Hepatocyte (in vitro differentiated cells): ENCODE data around the gene PTPRT. TPM values are rescaled to one million over a fixed set of nuclear protein-coding genes. Genes with fewer than 3 reads are reported as not detected.

Experiments
- DNase-seq: peaks from one replicate; pipeline ENCODE4 v3.0.0-alpha.2; 2016; ENCODE audit warnings: low spot score
- H2AFZ ChIP-seq: fragments of 200-600 bp; sonication (generic); 2 replicates; pipeline ENCODE4 v1.6.0; 2016; ENCODE audit warnings: antibody characterized with exemption, mild to moderate bottlenecking
- H3K27ac ChIP-seq: fragments of 200-600 bp; sonication (generic); 2 replicates; pipeline ENCODE4 v1.5.1; 2016; ENCODE audit warnings: mild to moderate bottlenecking
- H3K27me3 ChIP-seq: fragments of 200-600 bp; sonication (generic); 2 replicates; pipeline ENCODE4 v1.6.1; 2016
- H3K36me3 ChIP-seq: fragments of 200-600 bp; sonication (generic); replicated peaks from 2 replicates; pipeline ENCODE4 v1.5.1; 2016; ENCODE audit warnings: low read depth; ENCODE audit not compliant: insufficient read depth
- H3K4me1 ChIP-seq: fragments of 200-600 bp; sonication (generic); 2 replicates; pipeline ENCODE4 v1.5.1; 2016; ENCODE audit warnings: mild to moderate bottlenecking, moderate library complexity; ENCODE audit not compliant: insufficient read depth
- H3K4me2 ChIP-seq: fragments of 200-600 bp; sonication (generic); 2 replicates; pipeline ENCODE4 v1.6.0; 2016
- H3K4me3 ChIP-seq: fragments of 200-600 bp; sonication (generic); 2 replicates; pipeline ENCODE4 v1.5.1; 2016; ENCODE audit warnings: mild to moderate bottlenecking
- H3K79me2 ChIP-seq: fragments of 200-600 bp; sonication (generic); 2 replicates; pipeline ENCODE4 v1.6.0; 2017; ENCODE audit warnings: mild to moderate bottlenecking
- H3K9me2 ChIP-seq: fragments of 200-600 bp; sonication (generic); replicated peaks from 2 replicates; pipeline ENCODE4 v1.6.0; 2017; ENCODE audit warnings: mild to moderate bottlenecking; ENCODE audit not compliant: insufficient read depth
- H3K9me3 ChIP-seq: fragments of 200-600 bp; sonication (generic); 2 replicates; pipeline ENCODE4 v1.5.1; 2016; ENCODE audit warnings: low read depth, mild to moderate bottlenecking
- H4K20me1 ChIP-seq: fragments of 200-600 bp; sonication (generic); 2 replicates; pipeline ENCODE4 v1.6.0; 2016; ENCODE audit warnings: mild to moderate bottlenecking; ENCODE audit not compliant: insufficient read depth, poor library complexity, severe bottlenecking
- CTCF ChIP-seq: fragments of 200-600 bp; sonication (generic); IDR thresholded peaks from 2 replicates; pipeline ENCODE4 v1.5.1; 2016; ENCODE audit warnings: antibody characterized with exemption, mild to moderate bottlenecking; ENCODE audit not compliant: poor library complexity
- EZH2 ChIP-seq: fragments of 200-600 bp; sonication (generic); IDR thresholded peaks from 2 replicates; pipeline ENCODE4 v1.6.1; 2016; ENCODE audit warnings: antibody characterized with exemption, mild to moderate bottlenecking, borderline replicate concordance
- EZH2phosphoT487 ChIP-seq: fragments of 200-600 bp; sonication (generic); IDR thresholded peaks from one replicate; pipeline ENCODE4 v1.6.1; 2018; ENCODE audit warnings: antibody characterized with exemption, mild to moderate bottlenecking, low read depth, moderate library complexity; ENCODE audit not compliant: unreplicated experiment, severe bottlenecking
- WGBS: methylation state at CpG from one replicate; pipeline ENCODE4 v1.1.6; 2016; ENCODE audit warnings: low lambda C conversion rate; ENCODE audit errors: missing lambda C conversion rate; 5-methylcytosine and 5-hydroxymethylcytosine counted together
- polyA plus RNA-seq: library from polyadenylated mRNA; unstranded; fragments of >200 nt; fragmentation: Nextera tagmentation; extraction: Ambion mirVana; gene quantifications from 2 replicates; pipeline ENCODE4 v1.2.1, GENCODE V29; 2016
- total RNA-seq: library from RNA; depleted of rRNA; stranded (reverse); fragments of >200 nt; gene quantifications from 2 replicates; pipeline ENCODE4 v1.2.3, GENCODE V29; 2014

Gene PTPRT
- total and polyA plus RNA-seq, 2 experiments from 2014 or later: 0.47 to 0.83 TPM

DNA sequence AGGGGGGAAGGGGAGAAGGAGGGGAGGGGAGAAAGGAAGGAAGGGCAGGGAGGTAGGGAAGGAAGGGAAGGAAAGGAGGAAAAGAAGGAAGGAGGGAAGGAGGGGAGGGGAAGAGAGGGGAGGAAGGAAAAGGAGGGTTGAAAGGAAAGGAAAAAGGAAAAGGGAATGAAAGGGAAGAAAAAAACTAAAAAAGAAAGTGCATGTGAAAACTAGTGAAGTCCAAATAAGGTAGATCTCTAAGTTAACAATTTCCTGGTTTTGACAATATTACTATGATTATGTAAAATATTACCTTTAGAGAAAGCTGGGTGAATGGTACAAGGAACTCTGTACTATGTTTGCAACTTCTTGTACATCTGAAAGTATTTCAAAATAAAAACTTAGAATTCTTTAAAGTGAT is 132.4 kb downstream of the PTPRT start:
- no peak for DNase-seq
- no peak overlapping the region for H3K4me2 ChIP-seq
- no peaks in the 10 kb centered on the region for H3K36me3 ChIP-seq
- no peak overlapping the region for H2AFZ ChIP-seq
- H3K9me3 ChIP-seq: no peaks in the 10 kb centered on the region
- no peak for TF ChIP-seq EZH2phosphoT487
- TF ChIP-seq CTCF: no peak
- no peak for TF ChIP-seq EZH2
- H4K20me1 ChIP-seq: no peaks in the 10 kb centered on the region
- no peak overlapping the region for H3K27ac ChIP-seq
- H3K4me1 ChIP-seq: no peaks in the 10 kb centered on the region
- no peaks in the 10 kb centered on the region for H3K27me3 ChIP-seq
- no peaks in the 10 kb centered on the region for H3K79me2 ChIP-seq
- no peaks in the 10 kb centered on the region for H3K9me2 ChIP-seq
- H3K4me3 ChIP-seq: no peak overlapping the region

- Histone ChIP-seq H3K4me1 (no peaks in the 10 kb centered on the region), H3K27ac (no peak overlapping the region)
Measured at GRCh38 chr20:43055181-43055884, 134.4 kb downstream of the PTPRT start.

DNA sequence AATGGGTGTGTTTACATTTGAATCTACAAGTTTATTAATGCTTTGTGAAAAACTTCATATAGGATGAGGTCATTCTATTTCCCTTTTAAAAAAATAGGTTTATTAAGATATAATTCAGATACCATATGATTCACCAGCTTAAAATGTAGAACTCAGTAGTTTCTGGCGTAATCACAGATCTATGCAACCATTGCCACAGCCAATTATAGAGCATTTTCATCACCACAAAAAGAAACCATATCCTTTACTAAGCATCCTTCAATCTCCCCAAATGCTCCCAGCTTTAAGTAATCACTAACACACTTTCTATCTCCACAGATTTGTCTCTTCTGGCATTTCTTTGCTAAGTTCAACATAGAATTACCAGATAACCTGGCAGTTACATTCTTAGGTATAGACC is 137.2 kb downstream of the PTPRT start:
- H4K20me1 ChIP-seq: no peaks in the 10 kb centered on the region
- no peak for TF ChIP-seq EZH2
- H3K9me2 ChIP-seq: no peaks in the 10 kb centered on the region
- no peak overlapping the region for H3K27ac ChIP-seq
- no peaks in the 10 kb centered on the region for H3K4me1 ChIP-seq
- H3K27me3 ChIP-seq: no peaks in the 10 kb centered on the region
- no peak overlapping the region for H3K4me3 ChIP-seq
- no peak overlapping the region for H3K4me2 ChIP-seq
- no peaks in the 10 kb centered on the region for H3K9me3 ChIP-seq
- H2AFZ ChIP-seq: no peak overlapping the region
- DNase-seq: no peak
- H3K79me2 ChIP-seq: no peaks in the 10 kb centered on the region
- 35% methylated on average over 1 of the region's 1 CpG for WGBS
- no peaks in the 10 kb centered on the region for H3K36me3 ChIP-seq

More at GRCh38 chr20:43055181-43055884, 134.4 kb downstream of the PTPRT start:
- Histone ChIP-seq H3K4me2 (no peak overlapping the region), H3K4me3 (no peak overlapping the region), H3K27me3 (no peaks in the 10 kb centered on the region), H3K9me2 (no peaks in the 10 kb centered on the region), H3K9me3 (no peaks in the 10 kb centered on the region), H2AFZ (no peak overlapping the region), H3K79me2 (no peaks in the 10 kb centered on the region), H4K20me1 (no peaks in the 10 kb centered on the region), H3K36me3 (no peaks in the 10 kb centered on the region)
- TF ChIP-seq EZH2phosphoT487 (no peak), EZH2 (no peak), CTCF (no peak)
- 43% methylated on average over 5 of the region's 5 CpGs for WGBS
- DNase-seq: no peak

DNA sequence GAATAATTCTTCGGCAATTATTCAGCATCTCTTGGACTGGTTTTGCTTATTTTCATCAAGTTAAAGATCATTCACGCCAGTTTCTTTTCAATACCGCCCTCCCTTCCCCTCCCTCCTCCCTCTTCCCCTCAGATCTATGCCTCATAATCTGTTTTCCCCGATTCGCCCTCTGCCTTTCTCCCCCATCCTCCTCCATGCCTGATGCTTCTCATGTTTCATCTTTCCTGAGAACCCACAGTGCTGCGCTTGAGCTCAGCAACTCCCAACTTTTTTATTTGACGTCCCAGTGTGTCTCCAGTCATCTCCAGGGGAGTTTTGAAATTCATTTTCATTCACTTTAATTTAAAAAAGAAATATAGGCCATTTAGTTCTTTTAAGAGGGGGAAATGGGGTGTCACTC is 142.7 kb downstream of the PTPRT start:
- H3K27me3 ChIP-seq: no peaks in the 10 kb centered on the region
- no peaks in the 10 kb centered on the region for H3K4me1 ChIP-seq
- no peaks in the 10 kb centered on the region for H3K9me2 ChIP-seq
- TF ChIP-seq CTCF (no peak), EZH2 (no peak), EZH2phosphoT487 (no peak)
- 68% methylated on average over 7 of the region's 7 CpGs for WGBS
- H3K9me3 ChIP-seq: no peaks in the 10 kb centered on the region
- no peaks in the 10 kb centered on the region for H3K79me2 ChIP-seq
- H3K27ac ChIP-seq: no peak overlapping the region
- no peaks in the 10 kb centered on the region for H3K36me3 ChIP-seq
- no peak overlapping the region for H2AFZ ChIP-seq
- H3K4me2 ChIP-seq: no peak overlapping the region
- no peak for DNase-seq
- no peaks in the 10 kb centered on the region for H4K20me1 ChIP-seq
- no peak overlapping the region for H3K4me3 ChIP-seq
